Measurements from ENCODE around the gene ABCC11. TPM values are rescaled to one million over a fixed set of nuclear protein-coding genes. Genes with fewer than 3 reads are reported as not detected.
A peak's percentile ranks its signal among the peaks of the same experiment; 100 is the strongest.

ABCC11 gene
- total and polyA plus RNA-seq, 10 donors = 0.05 to 0.37 (median 0.18) TPM; not detected in 4

DNA sequence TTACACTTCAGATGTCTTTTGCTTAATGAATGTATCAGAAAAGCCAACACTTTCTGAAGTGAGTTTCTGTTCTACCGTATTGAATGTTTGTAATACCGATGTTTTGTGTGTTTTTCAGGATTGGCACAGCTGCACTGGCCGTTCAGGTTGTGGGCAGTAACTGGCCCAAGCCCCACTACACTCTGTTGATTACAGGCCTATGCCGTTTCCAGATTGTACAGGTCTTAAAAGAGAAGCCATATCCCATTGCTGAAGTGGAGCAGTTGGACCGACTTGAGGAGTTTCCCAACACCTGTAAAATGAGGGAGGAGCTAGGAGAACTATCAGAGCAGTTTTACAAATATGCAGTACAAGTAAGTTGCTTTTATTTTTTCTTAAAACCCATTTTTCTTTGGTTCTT is 4.7 kb upstream of the ABCC11 start:
- intact Hi-C loops (cut with DNase I; ENCODE audit: low total_unique reads) = no loop called here
- Histone ChIP-seq H3K27ac (no peak overlapping the region), H3K9me3 (no peaks in the 10 kb centered on the region), H3K4me1 (peaks cover 2 to 48% (median 18%) of the 10 kb centered on the region in 6 donors), H3K36me3 (peaks cover 0 to 55% (median 41%) of the 10 kb centered on the region in 6 donors), H3K4me3 (no peak overlapping the region), H3K27me3 (replicated peaks in 1 of 7) (no peaks in the 10 kb centered on the region)
- TF ChIP-seq POLR2A (IDR thresholded peaks at IDR 0.05) (no peak), POLR2AphosphoS5 (IDR thresholded peaks at IDR 0.05) (no peak)
- TF ChIP-seq, protein P1, sequence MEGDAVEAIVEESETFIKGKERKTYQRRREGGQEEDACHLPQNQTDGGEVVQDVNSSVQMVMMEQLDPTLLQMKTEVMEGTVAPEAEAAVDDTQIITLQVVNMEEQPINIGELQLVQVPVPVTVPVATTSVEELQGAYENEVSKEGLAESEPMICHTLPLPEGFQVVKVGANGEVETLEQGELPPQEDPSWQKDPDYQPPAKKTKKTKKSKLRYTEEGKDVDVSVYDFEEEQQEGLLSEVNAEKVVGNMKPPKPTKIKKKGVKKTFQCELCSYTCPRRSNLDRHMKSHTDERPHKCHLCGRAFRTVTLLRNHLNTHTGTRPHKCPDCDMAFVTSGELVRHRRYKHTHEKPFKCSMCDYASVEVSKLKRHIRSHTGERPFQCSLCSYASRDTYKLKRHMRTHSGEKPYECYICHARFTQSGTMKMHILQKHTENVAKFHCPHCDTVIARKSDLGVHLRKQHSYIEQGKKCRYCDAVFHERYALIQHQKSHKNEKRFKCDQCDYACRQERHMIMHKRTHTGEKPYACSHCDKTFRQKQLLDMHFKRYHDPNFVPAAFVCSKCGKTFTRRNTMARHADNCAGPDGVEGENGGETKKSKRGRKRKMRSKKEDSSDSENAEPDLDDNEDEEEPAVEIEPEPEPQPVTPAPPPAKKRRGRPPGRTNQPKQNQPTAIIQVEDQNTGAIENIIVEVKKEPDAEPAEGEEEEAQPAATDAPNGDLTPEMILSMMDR (IDR thresholded peaks at IDR 0.05 in 8 of 11, conservative IDR thresholded peaks at IDR 0.05 in 3 of 11) = no peak
- no peak for DNase-seq
- 86 to 96% (median 92%) methylated on average over 5 of the region's 5 CpGs for WGBS, 5 donors

DNA sequence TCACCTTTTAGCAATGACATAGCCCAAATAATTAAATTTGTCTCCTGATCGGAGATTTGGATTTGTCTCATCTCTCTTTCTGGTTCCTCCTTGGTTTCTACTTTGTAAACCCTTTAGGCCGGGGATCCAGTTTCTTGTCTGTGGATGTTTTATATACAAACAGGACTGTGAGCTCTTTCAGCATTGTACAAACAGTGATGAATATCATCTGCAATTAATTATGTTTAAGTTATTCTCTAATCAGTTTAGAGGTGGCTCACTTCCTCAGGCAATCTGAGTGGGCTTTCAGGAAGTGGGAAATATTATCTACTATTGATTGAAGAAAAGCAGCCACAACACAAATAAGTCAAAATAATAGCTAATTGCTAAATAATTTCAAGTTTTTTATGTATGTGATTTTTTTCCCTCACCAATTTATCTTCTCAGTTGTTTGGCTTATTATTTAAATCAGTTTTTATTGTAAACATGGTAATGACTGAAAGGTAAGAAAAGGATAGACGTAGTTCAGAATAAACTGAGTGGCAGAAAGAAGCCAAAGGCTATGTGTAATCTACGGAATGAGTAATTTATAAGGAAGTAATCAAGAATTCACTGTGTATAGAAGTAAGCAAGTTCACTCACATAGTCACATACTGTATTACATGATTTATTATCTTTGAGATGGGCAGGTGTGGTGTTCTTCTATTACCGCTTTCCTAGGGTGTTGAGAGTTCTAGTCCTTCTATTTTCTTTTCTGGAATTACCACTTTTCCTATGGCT is 3.4 kb upstream of the ABCC11 start:
- H3K4me1 ChIP-seq = peaks cover 13 to 62% (median 31%) of the 10 kb centered on the region in 6 donors
- peaks cover 0 to 42% (median 33%) of the 10 kb centered on the region in 6 donors for H3K36me3 ChIP-seq
- no peaks in the 10 kb centered on the region for H3K27me3 ChIP-seq (replicated peaks in 1 of 7)
- intact Hi-C loops (cut with DNase I; ENCODE audit: low total_unique reads) = no loop called here
- no peaks in the 10 kb centered on the region for H3K9me3 ChIP-seq
- TF ChIP-seq, protein P1 (IDR thresholded peaks at IDR 0.05 in 8 of 11, conservative IDR thresholded peaks at IDR 0.05 in 3 of 11) = no peak
- TF ChIP-seq POLR2AphosphoS5 (IDR thresholded peaks at IDR 0.05) (no peak), POLR2A (IDR thresholded peaks at IDR 0.05) (no peak)
- H3K27ac ChIP-seq = no peak overlapping the region
- DNase-seq = no peak
- 91 to 98% (median 94%) methylated on average over 5 of the region's 5 CpGs for WGBS, 5 donors
- no peak overlapping the region for H3K4me3 ChIP-seq

DNA sequence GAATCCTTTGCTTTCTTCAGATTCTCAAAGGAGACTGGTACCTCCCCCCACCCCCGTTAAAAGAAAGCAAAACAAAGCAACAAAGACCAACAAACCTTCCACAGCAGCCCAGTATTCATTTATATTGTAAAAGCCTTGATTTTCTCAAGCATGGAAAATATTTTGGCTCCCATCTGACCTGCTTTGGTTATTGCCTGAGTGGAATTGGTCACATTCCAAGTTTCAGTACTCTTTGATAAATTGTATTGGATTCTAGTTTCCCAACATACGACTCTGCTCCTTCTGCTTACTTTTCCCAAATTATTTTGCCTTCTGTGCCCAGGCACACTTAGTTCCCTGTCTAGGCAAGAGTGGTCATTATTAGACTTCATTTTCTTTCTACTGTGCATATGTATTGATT is 1.3 kb downstream of the ABCC11 start:
- peaks cover 20 to 73% (median 46%) of the 10 kb centered on the region in 6 donors for H3K4me1 ChIP-seq
- H3K4me3 ChIP-seq = peak overlapping the region in 3 of 8 donors; percentile 5 to 93 (median 86)
- WGBS, 5 donors = 57 to 74% (median 68%) methylated on average over 2 of the region's 2 CpGs
- intact Hi-C loops (cut with DNase I; ENCODE audit: low total_unique reads) = no loop called here
- H3K27me3 ChIP-seq (replicated peaks in 1 of 7) = no peaks in the 10 kb centered on the region
- DNase-seq = no peak
- H3K9me3 ChIP-seq = no peaks in the 10 kb centered on the region
- no peak overlapping the region for H3K27ac ChIP-seq
- H3K36me3 ChIP-seq = no peaks in the 10 kb centered on the region
- TF ChIP-seq POLR2AphosphoS5 (IDR thresholded peaks at IDR 0.05) (no peak), POLR2A (IDR thresholded peaks at IDR 0.05) (no peak)
- TF ChIP-seq, protein P1 (IDR thresholded peaks at IDR 0.05 in 8 of 11, conservative IDR thresholded peaks at IDR 0.05 in 3 of 11) = no peak

DNA sequence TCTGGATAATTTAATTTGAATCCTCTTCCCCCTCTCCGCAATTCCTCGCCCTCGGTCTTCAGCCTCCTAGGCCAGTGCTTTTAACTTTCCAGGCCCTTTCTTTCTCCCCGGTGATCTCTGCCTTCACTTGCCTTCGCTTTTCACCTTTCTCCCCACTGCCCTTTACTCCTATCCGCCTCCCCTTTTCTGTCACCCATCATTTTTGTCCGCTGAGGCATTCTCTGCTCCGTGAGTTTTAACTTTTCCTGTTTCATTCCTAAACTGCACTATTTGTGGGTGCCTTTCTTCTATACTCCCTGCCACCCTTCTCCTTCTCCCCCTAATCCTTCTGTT is 2.5 kb downstream of the ABCC11 start:
- no peak for TF ChIP-seq POLR2A (IDR thresholded peaks at IDR 0.05)
- no peak for TF ChIP-seq POLR2AphosphoS5 (IDR thresholded peaks at IDR 0.05)
- TF ChIP-seq, protein P1 (IDR thresholded peaks at IDR 0.05 in 8 of 11, conservative IDR thresholded peaks at IDR 0.05 in 3 of 11) = no peak
- intact Hi-C loops (cut with DNase I; ENCODE audit: low total_unique reads) = no loop called here
- DNase-seq = no peak

More for the DNA sequence above, 2.5 kb downstream of the ABCC11 start:
- H3K27me3 ChIP-seq (replicated peaks in 1 of 7) = no peaks in the 10 kb centered on the region
- H3K4me1 ChIP-seq = peaks cover 20 to 61% (median 38%) of the 10 kb centered on the region in 6 donors
- H3K9me3 ChIP-seq = peaks cover 0 to 3% (median 0%) of the 10 kb centered on the region in 8 donors
- peak overlapping the region in 7 of 8 donors; percentile 85 to 93 (median 88) for H3K27ac ChIP-seq
- WGBS, 5 donors = 3 to 9% (median 8%) methylated on average over 8 of the region's 8 CpGs
- peak overlapping the region; percentile 71 to 94 (median 87) for H3K4me3 ChIP-seq
- H3K36me3 ChIP-seq = no peaks in the 10 kb centered on the region

Measured in spleen (tissue), 11 donors.